HS-5 (cell line): ENCODE measurements around the gene WIPI1.
"Not testable (repeated sequence)": the region's sequence is repeated elsewhere in the genome, so short reads cannot be mapped to it uniquely, and the experiment has no call there.

Source experiments
- DNase-seq: peaks from one replicate; pipeline ENCODE4 v3.0.0-alpha.2; 2012; ENCODE audit warnings: low read depth

WIPI1 gene, protein sequence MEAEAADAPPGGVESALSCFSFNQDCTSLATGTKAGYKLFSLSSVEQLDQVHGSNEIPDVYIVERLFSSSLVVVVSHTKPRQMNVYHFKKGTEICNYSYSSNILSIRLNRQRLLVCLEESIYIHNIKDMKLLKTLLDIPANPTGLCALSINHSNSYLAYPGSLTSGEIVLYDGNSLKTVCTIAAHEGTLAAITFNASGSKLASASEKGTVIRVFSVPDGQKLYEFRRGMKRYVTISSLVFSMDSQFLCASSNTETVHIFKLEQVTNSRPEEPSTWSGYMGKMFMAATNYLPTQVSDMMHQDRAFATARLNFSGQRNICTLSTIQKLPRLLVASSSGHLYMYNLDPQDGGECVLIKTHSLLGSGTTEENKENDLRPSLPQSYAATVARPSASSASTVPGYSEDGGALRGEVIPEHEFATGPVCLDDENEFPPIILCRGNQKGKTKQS

DNA sequence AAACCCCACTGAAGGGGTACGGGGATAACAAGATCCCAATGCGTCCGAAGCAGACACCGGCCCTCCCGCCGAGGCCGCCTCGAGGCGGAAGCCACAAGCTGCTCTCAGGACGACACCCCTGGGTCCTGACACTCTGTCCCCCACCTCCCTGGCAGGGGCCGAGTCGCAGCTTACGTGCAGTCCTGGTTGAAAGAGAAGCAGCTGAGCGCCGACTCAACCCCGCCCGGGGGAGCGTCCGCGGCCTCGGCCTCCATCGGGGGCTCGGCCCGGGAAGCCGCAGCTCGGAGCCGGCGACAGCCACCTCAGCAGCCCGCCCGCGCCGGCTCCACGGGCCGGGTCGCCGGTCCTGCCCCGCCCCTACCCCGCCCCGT is at the start of gene WIPI1:
WIPI1 (minus strand) TSS at position 329 of the 371 bp plus-strand sequence; CDS start at position 254, 75 bp downstream.
- no peak for DNase-seq

DNA sequence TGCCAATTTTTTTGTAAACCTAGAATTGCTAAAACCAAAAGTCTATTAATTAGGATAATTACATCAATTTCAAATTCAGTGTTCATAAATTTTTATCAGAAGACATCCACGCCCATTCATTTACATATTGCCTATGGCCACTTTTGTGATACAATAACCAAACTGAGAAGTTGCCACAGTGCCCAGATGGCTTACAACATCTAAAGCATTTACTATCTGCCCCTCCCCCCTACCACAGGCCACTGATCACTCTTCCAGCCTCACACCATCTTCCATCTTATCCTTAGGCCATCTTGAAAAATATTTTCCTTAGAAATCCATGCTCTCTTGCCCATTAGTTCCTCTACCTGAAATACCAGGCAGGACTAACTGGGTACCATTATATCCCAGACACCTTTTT is 48.7 kb upstream of the WIPI1 start:
- no peak for DNase-seq

DNA sequence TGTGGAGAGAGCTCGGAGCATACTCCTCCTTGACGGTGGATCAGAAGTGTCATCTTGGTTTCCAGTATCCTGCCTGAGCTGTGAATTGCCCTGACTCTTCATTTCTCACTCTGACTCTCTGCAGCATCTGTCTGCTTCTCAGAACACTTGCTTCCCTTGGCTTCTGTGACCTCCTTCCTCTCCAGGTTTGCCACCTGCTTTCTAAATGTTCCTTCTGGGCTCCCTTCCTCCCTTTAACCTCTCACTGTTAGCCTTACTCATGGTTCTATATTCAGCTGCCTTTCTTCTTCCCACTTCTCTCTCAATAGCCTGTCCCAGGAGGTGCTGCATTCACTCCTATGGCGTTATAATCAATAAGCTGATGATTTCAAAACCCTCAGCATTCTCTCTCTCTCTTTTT is 43.8 kb upstream of the WIPI1 start:
- DNase-seq, result no peak

DNA sequence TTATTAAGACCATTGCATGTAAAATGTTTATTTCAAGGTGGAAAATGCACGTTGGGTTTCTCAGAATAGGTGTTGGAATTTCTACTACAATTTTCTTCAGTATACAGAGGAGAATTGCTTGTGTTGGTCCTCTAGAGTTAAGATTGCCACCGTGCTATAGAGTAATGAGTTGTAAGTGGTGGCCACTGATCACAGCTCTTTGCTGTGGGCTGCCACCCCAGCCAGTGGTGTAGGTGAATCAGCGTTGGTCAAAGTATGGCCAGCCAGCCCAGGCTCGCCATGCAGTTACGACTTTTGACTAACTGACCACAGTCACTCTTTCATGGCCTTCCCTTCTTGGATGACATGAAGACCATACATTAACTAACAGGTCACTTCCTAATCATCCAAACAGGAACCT is 42.3 kb upstream of the WIPI1 start:
- DNase-seq, result no peak

DNA sequence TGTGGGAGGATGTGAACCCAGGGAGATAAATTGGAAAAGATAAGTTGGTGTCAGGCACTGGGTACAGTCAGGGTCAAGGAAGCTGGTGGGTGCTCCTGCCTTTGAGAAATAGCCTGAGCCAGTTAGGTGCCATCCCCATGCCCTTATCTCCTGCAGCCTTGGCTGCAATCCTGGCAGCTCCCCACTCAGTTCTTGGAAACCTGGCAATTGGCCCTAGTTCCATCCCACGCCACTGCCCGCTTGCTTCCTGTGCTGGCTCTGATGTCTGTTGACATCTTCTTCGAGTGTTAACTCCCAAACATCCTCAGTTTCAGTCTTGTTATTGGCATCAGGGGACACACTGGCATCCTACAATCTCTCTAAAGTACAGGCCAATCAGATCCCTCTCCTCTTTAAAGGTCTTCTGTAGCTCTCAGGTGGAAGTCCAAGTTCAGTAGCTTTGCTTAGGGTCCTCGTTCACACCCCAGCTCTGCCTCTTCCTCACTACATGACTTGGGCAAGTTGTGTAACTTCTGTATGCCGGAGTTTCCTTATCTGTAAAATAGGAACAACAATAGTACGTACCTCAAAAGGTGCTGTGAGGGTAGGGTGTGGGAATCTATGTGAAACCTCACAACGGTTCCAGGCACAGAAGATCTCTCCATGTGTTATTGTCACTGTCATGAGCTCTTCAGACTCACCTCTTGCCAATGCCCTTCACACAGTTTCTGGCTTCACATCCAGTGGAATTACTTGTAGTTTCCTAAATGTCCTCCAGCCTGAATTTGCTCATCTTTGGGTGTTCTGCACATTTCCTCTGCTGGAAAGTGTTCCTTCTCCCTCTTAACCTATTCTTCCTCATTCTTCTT is 41.4 kb upstream of the WIPI1 start:
- no peak for DNase-seq

DNA sequence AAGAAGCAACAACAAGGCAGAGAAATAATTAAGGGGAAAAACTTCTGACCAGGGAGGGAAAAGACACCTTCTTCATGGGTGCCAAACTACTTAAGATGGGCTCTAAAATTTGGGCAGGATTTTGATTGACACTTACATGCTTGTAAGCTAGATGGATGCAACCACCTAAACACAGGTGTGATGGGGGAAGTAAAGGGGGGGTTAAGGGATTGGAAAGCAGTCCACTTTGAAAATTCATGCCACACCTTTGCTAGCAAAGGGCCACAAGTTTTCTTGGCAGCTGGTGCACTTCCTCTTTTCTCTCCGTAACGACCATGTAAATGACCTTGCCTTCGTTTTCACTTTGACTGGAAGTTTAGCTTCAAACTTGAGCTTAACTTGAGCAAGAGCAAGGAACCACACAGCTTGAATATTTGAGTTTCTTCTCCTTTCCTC is 40.6 kb upstream of the WIPI1 start:
- no peak for DNase-seq

DNA sequence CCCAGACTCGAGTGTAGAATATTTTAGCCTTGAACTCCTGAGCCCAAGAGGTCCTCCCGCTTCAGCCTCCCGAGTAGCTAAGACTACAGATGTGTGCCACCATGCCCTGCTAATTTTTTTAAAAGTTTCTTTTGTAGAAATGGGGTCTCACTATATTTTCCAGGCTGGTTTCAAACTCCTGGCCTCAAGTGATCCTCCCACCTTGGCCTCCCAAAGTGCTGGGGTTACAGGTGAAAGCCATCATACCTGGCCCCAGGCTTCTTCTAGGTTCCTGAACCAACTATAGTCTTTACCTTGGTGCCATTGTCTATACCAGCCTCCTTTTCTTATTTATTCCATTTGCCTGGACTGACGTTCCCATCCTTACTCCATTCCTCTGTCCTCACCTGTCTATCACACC is 37.8 kb upstream of the WIPI1 start:
- DNase-seq, result no peak

DNA sequence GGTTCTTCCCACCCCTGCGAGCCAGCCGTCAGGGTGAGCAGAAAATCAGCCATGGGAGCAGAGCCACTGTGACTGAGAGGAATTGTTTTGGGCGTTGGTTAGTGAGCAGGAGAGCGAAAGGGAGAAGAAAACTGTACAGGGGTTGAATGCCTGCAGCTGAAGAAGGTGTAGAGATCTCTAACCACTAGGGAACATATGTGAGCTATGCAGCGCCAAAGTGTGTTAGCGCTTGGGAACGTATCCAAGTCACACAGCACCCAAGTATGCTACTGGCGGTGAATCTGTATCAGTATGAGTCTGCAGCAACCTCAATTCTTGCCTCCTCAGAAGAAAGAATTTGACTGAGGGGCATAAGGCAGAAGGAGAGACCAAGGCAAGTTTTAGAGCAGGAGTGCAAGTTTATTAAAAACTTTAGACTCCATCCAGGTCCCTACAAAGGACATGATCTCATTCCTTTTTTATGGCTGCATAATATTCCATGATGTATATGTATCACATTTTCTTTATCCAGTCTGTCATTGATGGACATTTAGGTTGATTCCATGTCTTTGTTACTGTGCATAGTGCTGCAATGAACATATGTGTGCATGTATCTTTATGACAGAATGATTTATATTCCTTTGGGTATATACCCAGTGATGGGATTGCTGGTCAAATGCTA is 35.2 kb upstream of the WIPI1 start:
- DNase-seq, result not testable (repeated sequence)

DNA sequence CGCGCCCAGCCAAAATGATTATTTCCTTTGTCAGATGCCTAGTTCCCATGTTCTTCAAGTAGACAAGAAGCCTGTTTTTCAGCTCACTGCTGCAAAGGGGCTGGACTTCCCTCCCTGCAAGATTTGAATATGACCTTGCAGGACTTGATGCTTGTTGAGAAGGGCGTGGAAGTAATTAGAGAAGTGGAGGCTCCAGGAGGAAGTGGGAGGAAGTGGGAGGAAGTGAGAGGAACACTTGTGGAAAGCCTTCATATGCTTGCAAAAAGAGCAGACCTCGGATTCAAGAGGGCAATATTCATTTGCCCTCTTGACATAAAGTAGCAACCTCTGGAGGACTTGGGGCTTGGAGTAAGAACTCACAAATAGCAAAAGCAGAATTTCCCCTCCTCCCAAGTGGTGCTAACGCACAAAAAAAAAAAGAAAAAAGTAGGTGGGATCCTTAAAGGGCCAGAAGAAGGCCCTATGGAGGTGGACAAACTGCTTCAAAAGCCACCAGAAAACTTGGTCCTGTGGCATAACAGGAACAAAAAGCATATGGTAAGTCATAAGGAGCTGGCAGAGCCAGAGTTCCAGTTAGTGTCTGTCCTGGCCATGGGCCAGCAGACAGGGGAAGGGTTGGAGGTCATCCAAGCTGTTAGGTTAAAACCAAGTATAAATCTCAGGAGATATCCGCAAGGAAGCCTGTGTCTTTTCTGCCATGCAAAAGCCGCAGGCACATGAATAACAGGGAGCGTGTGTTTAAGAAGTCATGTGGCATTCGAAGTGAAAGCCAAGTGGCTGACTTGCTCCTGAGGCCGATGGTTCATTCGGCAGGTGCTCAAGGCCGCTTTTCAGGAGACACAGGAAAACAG is 34.3 kb upstream of the WIPI1 start:
- no peak for DNase-seq

DNA sequence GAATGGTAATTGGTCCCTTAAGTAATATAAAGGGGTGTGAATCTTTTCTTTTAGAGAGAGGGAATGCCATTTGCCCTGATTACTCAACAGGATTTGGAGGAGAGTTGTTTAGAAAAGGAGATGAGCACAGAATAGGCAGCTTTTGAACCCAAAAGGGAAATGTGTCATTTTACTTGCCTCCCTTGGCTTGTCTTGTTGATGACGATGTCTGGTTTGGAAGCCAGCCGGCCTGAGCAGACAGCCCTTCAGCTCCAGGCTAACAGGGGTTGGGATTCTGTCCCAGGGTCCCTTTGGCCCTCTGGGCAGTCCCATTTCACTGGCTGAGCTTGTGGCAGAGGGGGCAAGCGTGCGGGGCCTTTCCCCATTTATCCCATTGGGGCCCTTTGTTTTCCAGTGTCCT is 32.6 kb upstream of the WIPI1 start:
- DNase-seq, result no peak

DNA sequence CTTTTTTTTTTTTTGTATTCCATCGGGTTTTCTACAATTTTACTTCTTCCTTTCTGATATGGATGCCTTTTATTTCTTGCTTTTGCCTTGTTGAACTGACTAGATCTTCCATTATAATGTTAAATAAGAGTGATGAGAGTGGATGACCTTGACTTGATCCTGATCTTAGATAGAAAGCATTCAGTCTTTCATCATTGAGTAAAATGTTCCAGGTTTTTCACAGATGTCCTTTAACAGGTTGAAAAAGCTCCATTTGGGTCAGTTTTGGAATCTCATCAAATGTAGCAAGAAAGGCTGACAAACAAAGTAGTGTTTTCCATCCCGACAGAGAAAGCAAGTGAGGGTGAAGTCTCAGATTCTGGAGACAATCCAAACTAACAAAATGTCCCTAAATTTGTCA is 27.2 kb upstream of the WIPI1 start:
- no peak for DNase-seq

DNA sequence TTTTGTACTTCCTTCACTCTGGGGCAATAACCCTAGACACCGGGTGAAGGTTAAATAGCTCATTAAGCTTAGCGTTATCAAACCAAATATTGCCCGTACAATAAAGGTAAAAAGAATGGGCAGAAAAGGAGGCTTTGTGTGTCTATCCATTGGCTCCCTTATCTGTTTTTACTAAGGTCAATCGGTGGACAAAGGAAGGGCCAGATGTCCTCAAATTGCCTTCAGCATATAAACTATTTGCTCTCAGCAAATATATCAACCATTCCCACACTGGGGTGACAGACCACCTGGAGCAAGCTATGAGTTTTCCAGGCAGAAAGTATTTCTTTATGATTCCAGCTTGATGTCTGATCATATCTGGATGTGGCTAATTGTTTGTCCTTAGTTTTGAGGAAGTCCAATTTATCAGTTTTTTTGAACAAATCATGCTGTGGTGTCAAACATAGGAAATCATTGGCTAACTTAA is 25.3 kb upstream of the WIPI1 start:
- DNase-seq, result no peak

DNA sequence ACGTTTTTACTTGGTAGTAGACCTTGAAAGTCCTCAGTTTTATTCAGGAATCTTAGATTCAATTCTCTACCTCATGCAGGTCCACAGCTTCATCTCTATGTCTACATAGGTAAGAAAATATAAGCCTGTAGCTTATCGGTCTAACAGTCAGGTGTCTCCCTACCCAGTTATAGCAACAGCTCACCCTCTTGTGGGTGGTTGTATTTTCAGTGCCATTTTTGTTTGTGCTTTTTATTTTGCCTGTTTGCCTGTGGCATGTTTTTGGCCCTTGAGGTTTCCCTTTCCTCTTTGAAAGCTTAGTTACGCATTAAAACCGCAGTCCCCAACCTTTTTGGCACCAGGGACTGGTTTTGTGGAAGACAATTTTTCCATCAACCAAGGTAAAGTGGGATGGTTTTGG is 23.6 kb upstream of the WIPI1 start:
- DNase-seq, result no peak

DNA sequence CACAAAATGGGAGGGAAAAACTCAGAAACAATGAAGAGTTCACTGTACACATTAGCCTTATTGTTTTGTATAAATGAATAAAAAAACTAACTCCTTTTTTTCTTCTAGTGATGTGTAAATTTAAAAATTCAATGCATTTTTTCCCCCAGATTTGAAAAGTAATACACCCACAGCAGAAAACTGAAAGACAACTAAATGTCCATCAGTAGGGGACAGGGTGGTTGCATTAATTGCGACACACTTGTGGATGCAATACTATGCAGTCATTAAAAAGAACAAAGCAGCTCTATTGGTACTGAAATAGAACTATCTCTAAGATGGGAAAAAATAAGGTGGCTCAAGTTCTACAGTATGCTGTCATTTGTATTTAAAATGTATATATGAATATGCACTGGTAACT is 13.7 kb upstream of the WIPI1 start:
- no peak for DNase-seq

DNA sequence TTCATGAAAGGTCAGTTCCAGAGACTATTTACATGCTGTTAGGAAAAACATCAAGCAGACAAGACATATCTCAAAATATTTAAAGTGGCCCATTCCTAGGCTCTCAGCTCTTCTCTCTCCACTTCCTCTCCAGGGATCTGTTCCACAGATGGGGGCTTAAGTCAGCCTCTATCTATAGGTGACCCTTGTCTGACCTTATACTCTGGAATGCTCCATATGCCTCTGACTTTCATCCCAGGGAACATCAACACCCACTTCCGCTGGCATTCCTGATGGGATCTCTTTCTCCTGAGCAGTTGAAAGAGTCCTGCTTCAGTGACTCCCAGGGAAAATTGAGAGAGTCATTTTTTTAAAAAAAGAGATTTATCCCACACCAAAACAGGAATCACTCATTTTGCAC is 11.5 kb upstream of the WIPI1 start:
- no peak for DNase-seq

DNA sequence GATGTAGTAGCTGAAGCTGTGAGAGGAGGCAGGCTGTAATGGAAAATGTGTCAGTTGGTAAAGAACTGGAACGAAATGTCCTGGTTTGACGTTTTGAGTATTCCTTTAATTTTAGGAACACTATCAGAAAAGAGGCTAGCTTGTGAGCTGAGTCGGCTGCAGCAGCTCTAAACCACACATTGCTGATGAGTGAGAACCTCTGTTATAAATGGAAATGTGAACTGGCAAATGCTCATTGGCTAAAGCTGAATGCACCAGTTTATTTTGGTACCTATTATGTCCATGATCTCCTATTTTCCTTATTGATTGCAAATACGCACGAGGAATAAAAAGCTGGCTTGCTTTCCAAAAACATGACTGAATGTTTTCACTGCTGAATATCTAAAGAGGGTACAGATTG is 11.0 kb upstream of the WIPI1 start:
- no peak for DNase-seq

DNA sequence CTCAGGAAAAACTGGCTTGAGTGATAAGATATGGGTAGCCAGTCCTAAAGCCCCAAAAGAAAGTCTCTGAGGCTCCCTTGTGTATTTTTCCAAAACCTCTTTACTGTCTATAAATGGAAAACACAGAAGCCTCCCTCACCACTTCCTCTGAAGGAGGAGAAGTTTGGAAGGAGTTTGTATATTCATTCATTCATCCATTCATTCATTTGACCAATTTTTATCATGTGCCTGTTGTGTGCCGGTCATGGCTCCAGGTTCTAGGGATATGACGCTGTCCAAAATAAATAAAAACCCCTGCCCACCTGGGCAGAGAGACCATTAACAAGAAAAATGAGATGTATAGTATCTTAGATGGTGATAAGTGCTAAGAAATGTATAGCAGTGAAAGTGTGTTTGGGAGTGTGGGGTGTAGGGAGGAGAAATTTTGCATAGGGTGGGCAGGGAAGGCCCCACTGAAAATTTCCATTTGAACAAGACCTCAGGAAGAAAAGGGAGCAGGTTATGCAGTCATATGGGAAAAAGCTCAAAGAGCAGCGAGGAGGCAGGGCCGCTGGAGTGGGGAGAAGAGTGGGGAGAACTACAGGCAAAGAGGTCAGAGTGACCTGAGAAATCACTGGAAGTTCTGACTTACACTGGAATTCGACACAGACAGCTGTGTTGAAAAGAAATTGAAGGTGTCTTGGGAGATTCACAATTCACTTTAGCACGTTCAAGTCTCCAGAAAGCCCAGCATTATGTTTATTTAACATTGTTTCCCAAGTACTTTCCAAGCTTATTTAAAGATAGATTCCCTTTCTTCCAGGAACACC is 6.1 kb upstream of the WIPI1 start:
- no peak for DNase-seq

DNA sequence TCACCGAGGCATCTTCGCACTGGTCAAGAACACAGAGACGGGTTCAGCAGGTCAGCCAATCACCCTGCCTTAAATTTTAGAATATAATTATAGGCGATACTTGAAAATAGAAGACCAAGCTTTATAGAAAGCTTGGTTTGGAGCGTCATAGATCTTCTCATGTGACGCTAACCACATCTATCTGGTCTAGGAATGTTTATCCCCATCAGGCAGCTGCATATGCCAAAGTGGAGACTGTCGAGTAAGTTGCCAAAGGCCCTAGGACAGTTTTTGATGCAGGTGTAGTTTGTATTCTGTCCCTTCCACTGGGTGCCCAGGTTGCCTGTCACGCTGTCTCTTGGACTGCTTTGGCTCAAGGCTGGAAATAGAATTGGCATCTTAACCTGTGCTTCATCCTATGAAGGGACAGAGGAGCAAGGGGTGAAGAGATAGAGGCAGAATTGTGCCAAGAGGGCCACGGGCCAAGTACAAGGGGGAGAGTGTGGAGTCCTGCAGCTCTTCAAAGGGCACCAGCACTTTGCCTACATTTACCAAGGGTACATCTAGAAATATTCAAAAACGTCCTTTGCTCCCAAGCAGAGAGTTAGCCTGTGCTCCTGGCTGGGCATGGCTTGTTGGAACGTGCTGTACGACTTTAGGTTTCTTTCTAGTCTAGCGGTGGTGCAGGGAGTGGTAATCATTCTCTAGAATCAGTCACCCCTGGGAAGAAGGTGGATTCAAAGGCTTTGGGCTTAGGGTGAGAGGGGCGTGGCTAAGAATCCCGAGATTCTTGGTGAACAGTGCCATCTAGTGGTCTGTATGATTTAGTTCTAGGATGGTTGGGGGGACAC is 5.3 kb upstream of the WIPI1 start:
- peak; percentile 50 for DNase-seq

DNA sequence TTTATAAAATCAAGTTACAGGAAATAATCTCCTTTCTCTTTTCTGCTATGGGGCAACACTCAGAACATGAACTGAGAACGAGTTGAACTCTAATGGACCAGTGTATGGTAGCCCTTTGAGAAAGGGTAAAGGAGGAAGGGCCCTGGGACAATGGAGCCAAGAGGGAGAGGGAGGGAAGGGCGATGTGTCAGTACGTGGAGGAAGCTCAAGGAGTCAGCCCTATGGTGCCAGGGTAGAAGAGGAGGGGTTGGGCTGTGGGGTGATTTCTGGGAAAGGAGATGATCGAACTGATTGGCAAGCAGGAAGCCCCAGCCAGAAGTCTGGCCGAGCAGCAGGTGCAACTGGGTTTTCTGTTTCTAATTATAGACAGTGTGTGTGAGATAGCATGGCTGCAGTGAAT is 4.3 kb upstream of the WIPI1 start:
- DNase-seq, result no peak

DNA sequence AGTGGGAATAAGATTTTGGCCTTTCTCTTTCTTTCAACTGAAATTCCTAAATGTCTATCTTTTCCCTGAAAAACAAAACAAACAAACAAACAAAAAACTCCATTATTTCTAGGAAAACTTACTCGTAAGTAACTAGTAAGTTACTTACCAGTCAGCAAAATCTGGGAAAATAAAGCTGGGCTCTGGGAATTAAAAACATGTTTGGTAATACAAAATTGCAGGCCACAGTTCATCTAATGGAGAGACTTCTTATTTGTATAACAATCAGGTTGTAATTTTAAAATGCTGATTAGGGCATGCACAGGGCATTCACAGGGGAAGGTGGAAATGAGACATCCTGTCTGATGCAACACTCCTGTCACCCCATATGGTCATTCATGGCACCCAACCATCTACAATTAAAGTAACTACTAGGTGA is 3.8 kb upstream of the WIPI1 start:
- DNase-seq, result no peak
